HG02623 (cell line): ENCODE results near the gene FHIT.

Experiments
- ATAC-seq: cut with Tn5 transposase; IDR thresholded peaks from one replicate; pipeline ENCODE4 v1.9.1; 2021; ENCODE audit warnings: moderate library complexity; ENCODE audit not compliant: unreplicated experiment

FHIT gene

DNA sequence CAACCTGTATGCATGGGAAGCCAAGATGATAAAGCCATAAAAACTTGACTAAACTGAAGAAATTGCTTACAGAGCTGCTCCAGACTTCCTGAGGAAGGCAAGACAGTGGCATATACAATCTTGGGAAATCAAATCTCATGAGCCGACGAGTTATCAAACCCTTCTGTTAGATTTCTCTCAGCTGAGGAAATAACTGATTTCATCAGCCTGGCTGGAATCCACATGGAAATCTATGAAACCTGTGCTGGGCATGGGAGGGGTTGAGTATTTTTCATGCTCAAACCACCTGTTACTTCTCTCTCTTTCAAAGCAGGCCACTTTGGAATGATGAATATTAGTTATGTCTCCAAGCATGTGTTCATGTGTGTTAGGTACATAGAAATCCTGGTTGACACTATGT is 727.7 kb downstream of the FHIT start:
- no peak for ATAC-seq

DNA sequence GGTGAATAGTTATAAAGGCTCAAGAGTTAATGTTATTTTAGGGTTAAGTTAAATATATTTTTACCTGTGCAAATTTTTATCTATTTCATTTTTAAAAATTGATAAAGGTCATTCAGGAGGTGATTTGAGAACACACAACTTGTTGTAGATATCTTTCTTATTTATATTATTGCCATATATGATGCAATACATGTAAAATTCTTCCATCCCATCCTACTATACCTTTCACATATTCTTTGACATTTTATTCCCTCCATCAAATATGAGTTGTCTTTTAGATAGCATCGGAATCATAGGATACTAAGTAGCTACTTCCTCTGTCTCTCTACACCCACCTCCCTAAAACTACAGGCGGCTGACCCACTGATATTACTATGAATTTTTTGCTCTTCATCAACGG is 734.1 kb downstream of the FHIT start:
- ATAC-seq = no peak

DNA sequence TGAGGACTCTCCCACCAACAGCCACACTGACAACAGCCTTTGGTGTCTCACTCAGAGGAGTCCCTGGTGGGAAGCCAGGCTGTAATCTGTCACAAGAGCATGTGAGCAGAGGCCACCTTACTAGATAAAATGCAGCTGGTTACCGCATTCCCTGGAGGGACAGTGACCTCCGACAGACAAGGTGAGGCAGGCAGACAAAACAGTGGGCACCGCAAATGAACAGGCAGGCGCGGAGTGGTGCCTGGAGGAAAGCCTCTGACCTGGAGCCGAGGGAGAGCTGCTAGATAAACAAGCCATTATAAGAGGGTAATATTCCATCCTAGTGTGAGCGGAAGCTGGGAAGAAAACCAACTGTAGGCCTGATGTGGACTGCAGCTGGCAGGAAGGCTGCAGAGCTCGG is 736.4 kb downstream of the FHIT start:
- ATAC-seq = no peak

DNA sequence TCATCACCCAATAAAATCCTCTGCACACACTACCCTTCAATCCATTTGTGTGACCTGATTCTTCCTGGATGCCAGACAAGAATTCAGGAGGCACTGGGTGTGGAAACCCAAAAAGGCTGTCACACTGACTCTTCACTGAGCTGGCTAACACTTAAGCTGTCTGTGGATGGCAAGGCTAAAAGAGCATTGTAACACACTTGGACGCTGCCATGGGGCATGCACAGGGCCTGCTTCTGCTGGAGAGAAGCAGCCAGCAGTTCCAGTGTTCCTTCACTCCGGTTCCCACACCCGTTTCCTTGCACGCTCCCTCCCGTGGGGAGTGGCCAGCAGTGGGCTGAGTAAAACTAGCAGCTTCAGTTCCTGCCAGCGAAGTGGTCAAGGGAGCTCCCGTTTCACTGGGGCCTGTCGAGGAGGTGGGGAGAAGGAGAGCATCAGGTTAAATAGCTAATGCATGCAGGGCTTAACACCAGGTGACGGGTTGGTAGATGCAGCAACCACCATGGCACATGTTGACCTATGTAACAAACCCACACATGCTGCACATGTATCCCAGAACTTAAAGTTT is 737.1 kb downstream of the FHIT start:
- no peak for ATAC-seq

DNA sequence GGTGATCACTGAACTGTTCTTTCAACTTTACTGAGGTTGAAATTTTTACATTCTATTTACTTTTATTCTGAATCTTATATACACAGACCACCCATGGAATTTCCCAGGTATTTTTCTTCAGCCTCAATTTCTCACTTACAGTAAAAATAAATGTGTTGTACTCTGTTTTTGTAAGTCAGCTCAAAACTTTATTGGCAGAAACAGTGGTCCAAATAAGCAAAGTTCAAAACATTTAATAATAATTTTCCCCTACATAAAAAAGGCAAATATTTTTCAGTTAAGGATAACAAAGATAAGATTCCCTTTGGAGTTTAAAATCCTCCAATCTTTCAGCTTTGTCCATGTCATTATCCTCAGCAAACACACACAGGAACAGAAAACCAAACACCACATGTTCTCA is 738.0 kb downstream of the FHIT start:
- no peak for ATAC-seq

DNA sequence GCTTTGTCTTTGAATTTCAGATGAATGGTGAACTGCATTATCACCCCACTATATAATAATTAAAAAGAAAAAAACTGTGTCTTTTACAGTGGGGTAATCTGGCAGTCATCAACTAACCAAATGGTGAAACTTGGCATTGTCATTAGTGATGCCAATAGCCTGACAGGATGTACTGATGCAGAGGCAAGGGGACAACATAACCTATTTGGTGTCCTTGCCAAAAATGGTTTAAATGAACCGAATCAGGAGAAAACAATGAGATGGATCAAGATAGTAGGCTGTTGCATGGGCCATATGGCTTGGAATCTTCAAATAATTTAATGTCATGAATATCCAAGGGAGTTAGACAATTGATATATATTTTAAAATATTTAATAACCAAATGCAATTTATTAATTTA is 738.7 kb downstream of the FHIT start:
- ATAC-seq = no peak

DNA sequence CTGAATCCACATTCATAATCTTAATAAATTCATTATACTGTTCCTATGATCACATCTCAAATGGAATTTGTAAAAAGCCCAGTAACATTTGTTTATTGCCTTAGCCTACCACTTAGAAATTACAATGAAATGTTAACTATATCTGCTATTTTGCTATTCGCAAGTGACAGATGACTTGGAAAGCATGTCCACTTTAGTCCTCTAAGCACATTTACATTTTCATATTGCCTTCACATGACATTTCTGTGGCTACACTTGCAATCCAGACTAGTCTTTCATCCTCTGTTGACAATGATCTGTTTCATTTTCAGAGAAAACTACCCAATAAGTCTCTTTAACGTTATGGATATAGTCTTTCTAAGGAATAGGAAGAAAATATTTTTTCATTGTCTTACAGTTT is 741.8 kb downstream of the FHIT start:
- no peak for ATAC-seq

DNA sequence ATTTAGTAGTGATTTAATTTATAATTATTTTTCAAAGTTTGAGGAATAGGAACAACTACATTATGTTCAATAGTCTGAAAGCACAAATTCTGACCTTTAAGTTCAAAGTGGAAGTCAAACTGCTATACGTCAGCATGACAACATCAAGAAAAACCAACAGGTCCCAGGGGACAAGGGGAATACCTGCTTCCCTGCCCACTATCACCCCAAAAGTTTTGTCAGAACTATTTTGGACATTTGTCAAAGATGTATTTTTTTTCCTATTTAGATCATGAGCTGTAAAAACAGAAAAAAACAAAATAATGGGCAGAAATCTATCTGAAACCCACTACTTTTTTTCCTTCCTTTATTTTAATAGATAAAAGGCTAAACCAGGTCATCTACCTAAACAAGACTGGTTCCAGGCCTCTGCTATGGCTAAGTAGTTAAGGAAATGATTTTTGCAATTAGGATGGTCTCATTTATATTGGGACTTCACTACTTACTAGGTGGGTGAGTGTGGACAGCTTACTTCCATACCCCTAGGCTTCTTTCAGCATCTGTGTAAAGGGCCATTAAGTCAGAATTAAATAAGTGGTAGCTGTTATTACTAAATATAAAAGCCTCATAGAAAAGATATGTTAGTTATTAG is 746.3 kb downstream of the FHIT start:
- ATAC-seq = no peak

DNA sequence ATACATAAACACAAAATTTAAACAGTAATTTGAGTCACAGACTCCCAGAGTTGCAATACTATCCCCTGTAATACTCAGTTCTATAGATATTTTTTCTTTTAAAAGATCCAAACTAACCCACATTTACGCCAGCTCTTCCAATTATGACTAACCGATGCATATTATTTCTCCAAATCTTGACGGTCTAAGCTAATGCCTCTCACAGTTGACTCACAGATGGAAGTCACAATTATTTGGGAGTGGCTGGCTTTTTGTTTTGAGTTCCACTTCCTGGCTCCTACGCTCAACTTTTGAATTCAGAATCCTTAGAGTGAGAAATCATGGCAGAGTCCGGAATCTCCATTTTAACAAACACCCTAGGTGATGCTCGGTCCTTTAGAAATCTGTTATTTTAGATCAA is 749.9 kb downstream of the FHIT start:
- ATAC-seq = no peak

DNA sequence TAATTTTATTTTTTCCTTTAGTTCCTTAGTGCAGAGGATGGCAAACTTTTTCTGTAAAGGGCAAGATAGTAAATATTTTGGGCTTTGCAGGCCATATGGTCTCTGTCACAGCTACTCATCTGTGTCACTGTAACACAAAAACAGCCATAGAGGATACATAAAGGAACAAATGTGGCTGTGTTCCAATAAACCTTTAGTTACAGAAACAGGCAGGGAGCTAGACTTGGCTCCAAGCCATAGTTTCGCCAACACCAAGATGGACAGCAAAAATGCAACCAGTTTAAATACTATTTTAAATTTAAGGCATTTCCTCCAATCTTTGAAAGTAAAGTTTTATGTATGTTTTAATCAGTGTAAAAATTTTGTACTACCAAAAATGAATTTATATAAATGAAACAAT is 753.4 kb downstream of the FHIT start:
- no peak for ATAC-seq

DNA sequence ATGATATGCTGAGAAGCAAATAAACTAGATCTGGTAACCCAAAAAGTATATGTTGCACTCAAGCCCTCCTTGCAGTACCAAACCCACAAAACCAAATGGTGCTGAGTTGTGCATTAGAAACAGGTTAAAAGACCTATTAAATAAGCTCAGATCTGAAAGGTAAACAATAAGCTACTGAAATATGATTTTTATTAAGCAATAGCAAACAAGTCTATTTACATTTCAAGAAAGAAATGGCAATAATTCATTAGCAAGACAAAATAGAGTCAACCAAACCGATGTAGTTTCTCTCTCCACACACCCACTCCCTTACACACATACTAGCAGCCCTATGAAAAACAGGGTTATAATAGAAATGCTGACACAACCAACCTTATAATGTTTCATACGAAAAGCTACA is 760.3 kb downstream of the FHIT start:
- ATAC-seq = no peak

DNA sequence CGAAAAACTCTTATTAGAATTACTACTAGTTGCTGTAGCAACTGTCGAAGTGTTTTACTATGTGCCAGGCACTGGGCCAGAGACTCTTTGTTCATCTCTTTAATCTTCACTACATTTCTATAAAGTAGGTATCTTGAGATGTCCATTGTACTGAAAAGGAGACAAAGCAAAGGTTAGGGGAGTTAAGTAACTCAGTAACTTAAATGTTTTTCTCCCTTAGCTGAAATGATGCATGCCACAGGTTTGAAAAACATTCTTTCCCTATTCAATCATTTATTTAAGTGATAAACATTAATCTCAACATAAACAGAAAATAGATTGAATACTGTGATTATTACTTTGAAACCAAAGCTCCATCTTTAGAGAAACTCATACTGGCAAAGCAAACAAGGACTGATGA is 776.2 kb downstream of the FHIT start:
- ATAC-seq = no peak

DNA sequence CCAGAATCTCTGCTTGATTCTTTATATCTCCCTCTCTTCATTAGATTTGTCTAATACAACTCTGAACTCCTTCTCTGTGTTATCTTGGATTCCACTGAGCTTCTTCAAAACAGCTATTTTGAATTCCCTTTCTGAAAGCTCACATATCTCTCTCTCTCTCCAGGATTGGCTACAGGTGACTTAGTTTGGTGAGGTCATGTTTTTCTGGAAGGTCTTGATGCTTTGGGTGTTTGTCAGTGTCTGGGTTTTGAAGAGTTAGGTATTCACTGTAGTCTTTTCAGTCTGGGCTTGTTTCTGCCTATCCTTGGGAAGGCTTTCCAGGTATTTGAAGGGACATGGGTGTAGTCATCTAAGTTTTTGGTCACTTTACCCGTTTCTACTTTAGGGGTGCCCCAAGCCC is 781.8 kb downstream of the FHIT start:
- ATAC-seq = no peak

DNA sequence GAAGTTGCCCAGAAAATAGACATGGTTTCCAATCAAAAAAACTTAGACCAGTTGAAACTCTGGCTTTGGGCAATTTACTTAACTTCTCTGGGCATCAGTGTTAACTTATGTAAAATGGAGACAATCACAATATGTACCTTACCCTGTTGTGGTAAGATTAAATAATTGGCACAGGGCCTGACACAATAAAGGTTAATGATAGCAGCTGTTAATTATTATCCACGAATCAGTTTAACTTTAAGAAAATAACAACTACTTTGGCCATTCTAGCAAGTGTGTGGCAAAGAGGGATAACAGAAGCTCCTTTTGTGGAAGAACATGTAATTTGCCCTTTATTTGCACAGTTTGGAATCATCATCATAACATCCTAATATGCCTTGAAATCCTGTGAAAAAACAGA is 787.6 kb downstream of the FHIT start:
- ATAC-seq = no peak

DNA sequence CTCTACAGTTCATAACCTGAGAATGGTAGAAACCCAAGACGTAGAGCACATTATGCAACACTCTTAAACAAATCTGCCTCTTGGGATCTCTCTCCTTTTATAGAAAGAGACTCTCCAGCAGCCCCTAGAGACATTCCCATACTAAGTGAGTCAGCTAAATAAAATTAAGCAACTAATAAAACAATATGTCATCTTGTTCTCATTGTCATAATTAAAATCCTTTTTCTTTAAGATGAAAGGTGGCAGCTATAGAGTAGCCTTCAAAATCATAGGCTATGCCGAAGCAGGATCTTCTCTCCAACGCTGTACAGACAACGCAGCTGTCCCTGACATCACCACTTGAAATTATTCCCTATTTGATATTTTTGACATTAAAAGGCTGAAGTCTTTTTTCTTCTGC is 790.0 kb downstream of the FHIT start:
- ATAC-seq = no peak

DNA sequence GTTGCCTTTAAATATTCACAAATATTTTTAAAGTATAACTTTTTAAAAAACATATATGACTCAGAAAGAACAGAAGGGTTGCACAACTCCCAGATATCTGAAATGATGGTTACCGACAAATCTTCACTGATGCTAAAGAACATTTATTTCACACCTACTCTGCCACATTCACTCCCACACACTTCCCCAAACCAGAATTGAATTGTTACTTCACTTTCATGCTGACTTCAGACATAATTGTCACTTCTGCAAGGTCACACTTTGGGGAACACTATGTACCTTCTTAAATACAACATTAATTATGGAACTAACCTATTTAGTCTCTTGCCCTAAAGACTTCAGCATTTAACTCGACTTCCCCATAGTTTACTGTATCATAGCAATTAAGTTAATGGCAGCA is 795.1 kb downstream of the FHIT start:
- ATAC-seq = no peak

DNA sequence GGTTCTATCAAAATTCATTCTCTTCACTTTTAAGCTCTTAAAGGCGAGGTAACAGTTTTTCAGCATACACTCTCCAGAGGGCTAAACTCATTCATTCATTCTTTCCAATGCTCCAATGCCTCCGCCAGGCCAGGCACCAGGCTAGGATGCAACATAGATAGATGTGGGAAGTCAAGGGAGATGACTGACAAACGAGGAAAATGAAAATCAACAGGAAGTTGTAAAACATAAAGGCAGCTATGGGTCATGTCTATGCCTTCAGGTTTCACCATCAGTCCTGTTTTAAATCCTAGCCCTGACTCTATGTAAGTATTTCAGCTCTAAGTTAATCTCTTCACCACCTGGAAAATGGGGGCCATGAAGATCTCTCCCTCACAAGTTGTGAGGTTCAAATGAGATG is 797.9 kb downstream of the FHIT start:
- ATAC-seq = no peak

DNA sequence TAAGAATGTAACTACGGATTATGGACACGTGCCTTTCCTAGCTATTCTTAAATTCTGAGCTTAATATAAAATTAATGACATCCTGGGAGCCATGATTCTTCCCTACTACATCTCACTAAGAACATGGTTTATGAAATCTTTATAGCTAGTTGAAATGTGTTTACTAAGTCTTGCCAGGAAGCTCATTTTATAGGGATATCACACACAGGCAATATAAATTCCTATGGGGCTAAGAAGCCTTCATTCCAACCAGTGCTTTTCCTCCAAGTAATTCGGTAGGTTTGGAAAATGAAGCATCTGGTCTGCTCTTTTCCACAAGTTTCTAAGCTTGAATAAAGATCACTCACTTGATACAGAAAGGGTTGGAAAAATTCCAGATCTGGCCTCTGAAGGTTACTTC is 802.6 kb downstream of the FHIT start:
- no peak for ATAC-seq

DNA sequence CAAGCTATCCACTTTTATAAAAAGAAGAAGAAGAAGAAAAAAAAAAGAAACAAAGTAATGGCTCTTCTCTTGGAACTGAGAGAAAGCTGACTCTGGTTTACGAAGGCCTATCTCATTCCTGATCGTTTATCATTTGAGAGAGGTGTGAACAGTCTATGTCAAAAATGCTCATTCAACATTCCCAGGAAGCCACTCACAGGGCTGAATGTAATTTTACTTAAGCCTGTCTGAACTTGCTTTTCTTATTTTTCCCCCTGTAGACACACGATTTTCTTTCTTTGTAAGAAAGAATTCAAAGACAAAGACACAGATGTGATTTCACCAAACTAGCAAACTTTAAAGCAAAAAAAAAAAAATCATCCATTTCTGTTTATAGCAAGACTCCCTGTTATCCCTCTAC is 805.8 kb downstream of the FHIT start:
- ATAC-seq = no peak

DNA sequence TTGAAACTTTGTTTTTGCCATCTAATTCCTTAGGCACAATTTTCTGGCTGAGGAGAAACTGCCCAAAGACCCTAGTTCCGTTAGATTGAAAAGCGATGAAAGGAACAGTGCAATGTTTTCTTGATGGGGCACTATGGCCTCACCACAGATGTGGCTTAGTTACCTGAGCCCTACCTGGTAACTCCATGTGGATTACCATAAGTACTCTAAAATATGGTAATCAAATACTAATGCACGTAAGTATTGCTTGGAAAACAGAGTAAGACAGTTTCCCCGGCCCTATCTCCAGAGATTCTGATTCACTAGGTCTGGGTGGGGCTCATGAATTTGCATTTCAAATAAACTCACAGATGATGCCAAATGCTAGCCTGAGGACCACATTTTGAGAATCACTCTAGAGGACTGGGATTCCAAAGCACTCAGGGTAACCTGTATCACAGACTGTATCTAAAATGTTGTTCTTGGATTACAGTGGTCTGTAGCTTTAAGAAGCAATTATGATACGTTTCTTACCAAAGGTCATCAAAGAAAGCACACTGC is 806.3 kb downstream of the FHIT start:
- no peak for ATAC-seq

DNA sequence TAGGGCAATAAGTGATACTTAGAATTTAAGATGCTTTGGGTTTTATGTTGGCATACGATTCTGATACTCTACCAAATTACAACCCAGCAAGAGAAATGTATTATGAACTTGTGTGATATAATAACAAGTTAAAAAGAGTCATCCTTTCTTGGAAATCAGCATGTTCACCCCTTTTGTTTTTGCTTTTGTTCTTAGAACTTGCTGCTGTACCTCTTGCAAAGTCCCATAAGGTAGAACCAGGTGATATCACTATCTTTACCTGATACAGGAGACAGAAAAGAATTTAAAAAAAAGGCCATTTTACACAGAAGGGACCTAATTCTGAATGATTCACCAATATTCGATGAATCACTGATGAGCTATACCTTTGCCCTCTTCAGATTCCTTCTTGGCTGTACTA is 810.4 kb downstream of the FHIT start:
- ATAC-seq = no peak

DNA sequence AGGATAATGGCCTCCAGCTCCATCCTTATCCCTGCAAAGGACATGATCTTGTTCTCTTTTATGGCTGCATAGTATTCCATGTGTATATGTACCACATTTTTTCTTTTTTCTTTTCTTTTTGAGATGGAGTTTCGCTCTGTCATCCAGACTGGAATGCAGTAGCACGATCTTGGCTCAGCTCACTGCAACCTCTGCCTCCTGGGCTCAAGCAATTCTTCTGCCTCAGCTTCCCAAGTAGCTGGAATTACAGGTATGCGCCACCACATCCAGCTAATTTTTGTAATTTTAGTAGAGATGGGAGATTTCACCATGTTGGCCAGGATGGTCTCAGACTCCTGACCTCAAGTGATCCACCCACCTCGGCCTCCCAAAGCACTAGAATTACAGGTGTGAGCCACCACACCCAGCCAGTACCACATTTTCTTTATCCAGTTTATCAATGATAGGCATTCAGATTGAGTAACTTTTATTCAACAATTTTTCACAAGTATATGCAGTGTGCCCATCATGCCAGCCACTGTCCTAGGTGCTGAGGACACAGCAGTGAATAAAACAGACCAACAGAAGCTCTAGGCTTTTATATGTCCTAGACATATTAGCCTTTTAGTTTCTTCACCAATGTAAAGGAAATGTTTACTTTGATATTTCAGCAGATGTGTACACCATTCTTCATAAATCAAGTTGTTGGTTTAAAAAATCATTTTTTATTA is 815.2 kb downstream of the FHIT start:
- ATAC-seq = no peak

DNA sequence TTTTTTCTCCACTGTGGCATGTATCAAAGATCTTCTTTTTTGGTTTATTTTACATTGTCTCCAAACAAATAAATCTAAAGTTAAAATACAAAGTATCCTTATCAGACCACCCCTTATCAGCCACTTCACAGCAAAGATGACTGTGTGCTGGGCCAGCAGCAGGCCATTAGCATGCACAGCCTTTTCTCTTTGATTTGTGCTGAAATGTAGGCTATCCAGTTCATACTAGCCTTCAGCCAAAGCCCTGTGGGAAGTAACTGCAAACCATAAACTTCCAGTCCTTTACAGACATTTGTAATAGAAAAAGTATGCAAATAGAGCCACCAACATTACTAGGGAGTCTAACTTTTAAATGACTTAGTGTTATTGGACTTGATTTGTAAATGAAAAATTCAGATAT is 816.3 kb downstream of the FHIT start:
- ATAC-seq = no peak
